ENCODE data around the gene TSPEAR.

- TF ChIP-seq CTCF (IDR thresholded peaks at IDR 0.05): no peak
- TF ChIP-seq POLR2AphosphoS5 (IDR thresholded peaks at IDR 0.05): no peak
Measured at GRCh38 chr21:44515359-44516165, 195.8 kb downstream of the TSPEAR start.
